Suprapubic skin (tissue), 4 donors: ENCODE data around the gene OPN3.
"Not testable (repeated sequence)": the region's sequence is repeated elsewhere in the genome, so short reads cannot be mapped to it uniquely, and the experiment has no call there.

ENCODE experiments used
- POLR2A ChIP-seq, 2 donors: fragments of 450-650 bp; IDR thresholded peaks; one replicate each; pipeline ENCODE4 v1.6.1; 2017; ENCODE audit warnings: antibody characterized with exemption in 2 of 2, mild to moderate bottlenecking in 2 of 2, moderate library complexity in 2 of 2
- POLR2AphosphoS5 ChIP-seq, 3 donors: sonication (generic); formaldehyde crosslinking; IDR thresholded peaks; one replicate each; pipeline ENCODE4 v1.6.1; 2017; ENCODE audit warnings: antibody characterized with exemption in 3 of 3
- TF ChIP-seq, protein P1 (sequence below), 2 donors: fragments of 200-600 bp in 1 of 2; fragments of 450-650 bp in 1 of 2; sonication (generic) in 1 of 2; IDR thresholded peaks; one replicate each; pipeline ENCODE4 v1.5.1; 2016 to 2019; ENCODE audit warnings: antibody characterized with exemption in 2 of 2, mild to moderate bottlenecking in 1 of 2, moderate library complexity in 1 of 2

DNA sequence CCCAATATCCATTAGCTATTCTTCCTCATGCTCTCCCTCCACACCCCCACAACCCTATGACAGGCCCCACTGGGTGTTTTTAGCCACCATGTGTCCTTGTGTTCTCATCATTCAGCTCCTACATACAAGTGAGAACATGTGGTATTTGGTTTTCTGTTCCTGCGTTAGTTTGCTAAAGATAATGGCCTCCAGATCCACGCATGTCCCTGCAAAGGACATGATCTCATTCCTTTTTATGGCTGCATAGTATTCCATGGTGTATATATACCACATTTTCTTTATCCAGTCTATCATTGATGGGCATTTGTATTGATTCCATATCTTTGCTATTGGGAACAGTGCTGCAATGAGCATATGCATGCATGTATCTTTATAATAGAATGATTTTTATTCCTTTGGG, 18.8 kb upstream of the OPN3 start:
- TF ChIP-seq, protein P1, sequence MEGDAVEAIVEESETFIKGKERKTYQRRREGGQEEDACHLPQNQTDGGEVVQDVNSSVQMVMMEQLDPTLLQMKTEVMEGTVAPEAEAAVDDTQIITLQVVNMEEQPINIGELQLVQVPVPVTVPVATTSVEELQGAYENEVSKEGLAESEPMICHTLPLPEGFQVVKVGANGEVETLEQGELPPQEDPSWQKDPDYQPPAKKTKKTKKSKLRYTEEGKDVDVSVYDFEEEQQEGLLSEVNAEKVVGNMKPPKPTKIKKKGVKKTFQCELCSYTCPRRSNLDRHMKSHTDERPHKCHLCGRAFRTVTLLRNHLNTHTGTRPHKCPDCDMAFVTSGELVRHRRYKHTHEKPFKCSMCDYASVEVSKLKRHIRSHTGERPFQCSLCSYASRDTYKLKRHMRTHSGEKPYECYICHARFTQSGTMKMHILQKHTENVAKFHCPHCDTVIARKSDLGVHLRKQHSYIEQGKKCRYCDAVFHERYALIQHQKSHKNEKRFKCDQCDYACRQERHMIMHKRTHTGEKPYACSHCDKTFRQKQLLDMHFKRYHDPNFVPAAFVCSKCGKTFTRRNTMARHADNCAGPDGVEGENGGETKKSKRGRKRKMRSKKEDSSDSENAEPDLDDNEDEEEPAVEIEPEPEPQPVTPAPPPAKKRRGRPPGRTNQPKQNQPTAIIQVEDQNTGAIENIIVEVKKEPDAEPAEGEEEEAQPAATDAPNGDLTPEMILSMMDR (IDR thresholded peaks at IDR 0.05), result not testable (repeated sequence)
- not testable (repeated sequence) for TF ChIP-seq POLR2AphosphoS5, POLR2A (IDR thresholded peaks at IDR 0.05)
